HepG2 (cell line): ENCODE results near the gene THADA. TPM values are rescaled to one million over a fixed set of nuclear protein-coding genes. Genes with fewer than 3 reads are reported as not detected.

Experiments used
- ATF3 ChIP-seq: sonication (generic); formaldehyde crosslinking; IDR thresholded peaks from 2 replicates; pipeline ENCODE4 v1.4.0; 2020; ENCODE audit warnings: missing genetic modification reagents
- ERF ChIP-seq: IDR thresholded peaks from 2 replicates; pipeline ENCODE4 v1.6.1; 2018; ENCODE audit warnings: missing biosample characterization, missing genetic modification reagents
- FOXK1 ChIP-seq: sonication (generic); formaldehyde crosslinking; IDR thresholded peaks from 2 replicates; pipeline ENCODE4 v1.4.0; 2020; ENCODE audit warnings: low read depth, missing genetic modification reagents, borderline replicate concordance
- GABPA ChIP-seq, 2 experiments: IDR thresholded peaks; 2 replicates each; pipeline ENCODE4 v1.6.1; 2011 to 2016; ENCODE audit warnings: low read depth in 2 of 2, low read length in 1 of 2, missing biosample characterization in 1 of 2, missing genetic modification characterization in 1 of 2
- HNF4A ChIP-seq: sonication (generic); formaldehyde crosslinking; IDR thresholded peaks from 2 replicates; pipeline ENCODE4 v1.4.0; 2020; ENCODE audit warnings: missing genetic modification reagents
- KLF11 ChIP-seq: IDR thresholded peaks from 2 replicates; pipeline ENCODE4 v1.6.1; 2016; ENCODE audit warnings: missing compliant biosample characterization
- LCORL ChIP-seq, 2 experiments: fragments of 450-650 bp in 1 of 2; sonication (generic) in 1 of 2; formaldehyde crosslinking in 1 of 2; IDR thresholded peaks; 2 replicates each; pipeline versions ENCODE4 v1.5.0 to v1.6.1; 2017 to 2020; ENCODE audit warnings: antibody characterized with exemption in 1 of 2, missing genetic modification reagents in 1 of 2
- NFYC ChIP-seq: IDR thresholded peaks from 2 replicates; pipeline ENCODE4 v1.6.1; 2016; ENCODE audit warnings: missing genetic modification reagents, missing compliant biosample characterization
- NONO ChIP-seq, 2 experiments: fragments of 450-650 bp in 1 of 2; sonication (generic) in 1 of 2; formaldehyde crosslinking in 1 of 2; IDR thresholded peaks in 1 of 2; conservative IDR thresholded peaks in 1 of 2; 2 replicates each; pipeline versions ENCODE4 v1.6.1 to v1.8.0; 2017 to 2022; ENCODE audit warnings: mild to moderate bottlenecking in 1 of 2, missing genetic modification reagents in 1 of 2, moderate library complexity in 1 of 2
- PPARG ChIP-seq: conservative IDR thresholded peaks from 2 replicates; pipeline ENCODE4 v1.6.1; 2016; ENCODE audit warnings: missing biosample characterization, missing genetic modification reagents
- RFXAP ChIP-seq: sonication (generic); formaldehyde crosslinking; IDR thresholded peaks from 2 replicates; pipeline ENCODE4 v1.4.0; 2020; ENCODE audit warnings: missing genetic modification reagents, borderline replicate concordance
- TARDBP ChIP-seq: sonication (generic); formaldehyde crosslinking; IDR thresholded peaks from 2 replicates; pipeline ENCODE4 v1.8.0; 2022; ENCODE audit warnings: mild to moderate bottlenecking, missing genetic modification reagents
- TBL1XR1 ChIP-seq: fragments of 150-350 bp; IDR thresholded peaks from 2 replicates; pipeline ENCODE4 v1.6.1; 2014; ENCODE audit warnings: borderline replicate concordance, low read length; ENCODE audit not compliant: partially characterized antibody
- ZBTB20 ChIP-seq: sonication (generic); formaldehyde crosslinking; IDR thresholded peaks from 2 replicates; pipeline ENCODE4 v1.8.1; 2023; ENCODE audit warnings: missing genetic modification reagents, low read depth, mild to moderate bottlenecking, borderline replicate concordance
- ZBTB49 ChIP-seq: sonication (generic); formaldehyde crosslinking; IDR thresholded peaks from 2 replicates; pipeline ENCODE4 v1.4.0; 2020; ENCODE audit warnings: missing genetic modification reagents, borderline replicate concordance
- ZNF34 ChIP-seq: sonication (generic); formaldehyde crosslinking; IDR thresholded peaks from 2 replicates; pipeline ENCODE4 v1.4.0; 2020; ENCODE audit warnings: mild to moderate bottlenecking, missing genetic modification reagents, borderline replicate concordance
- ZNF431 ChIP-seq: sonication (generic); formaldehyde crosslinking; IDR thresholded peaks from 2 replicates; pipeline ENCODE4 v1.9.0; 2022; ENCODE audit warnings: missing genetic modification reagents, low read depth, mild to moderate bottlenecking, borderline replicate concordance
- ZNF609 ChIP-seq: sonication (generic); formaldehyde crosslinking; IDR thresholded peaks from 2 replicates; pipeline ENCODE4 v1.4.0; 2020; ENCODE audit warnings: mild to moderate bottlenecking, missing genetic modification reagents, borderline replicate concordance
- polyA plus RNA-seq, 8 experiments: library from polyadenylated mRNA; depleted of rRNA in 3 of 8; stranded (reverse) in 7 of 8; unstranded in 1 of 8; fragments of >200 nt; fragmentation: Illumina TruSeq in 4 of 8; extraction: Trizol in 4 of 8; gene quantifications; 2 replicates each; pipeline versions ENCODE4 v1.2.1 to v1.2.3, GENCODE V29; 2011 to 2016; ENCODE audit warnings: low read depth in 4 of 8, missing spikeins in 1 of 8, mixed read lengths in 1 of 8; ENCODE audit not compliant: insufficient read depth in 1 of 8
- total RNA-seq, 5 experiments: library from RNA; depleted of rRNA; stranded (reverse); fragments of >200 nt; fragmentation: Illumina TruSeq; extraction: Trizol; gene quantifications; 2 replicates each; pipeline ENCODE4 v1.2.3, GENCODE V29; 2016; ENCODE audit warnings: low read depth in 1 of 5

Gene THADA
- total and polyA plus RNA-seq, 2 of the 13 experiments (the other 11 are each of a cell fraction or from before 2014, with no cell fraction given): 12.7 to 21.7 TPM

DNA sequence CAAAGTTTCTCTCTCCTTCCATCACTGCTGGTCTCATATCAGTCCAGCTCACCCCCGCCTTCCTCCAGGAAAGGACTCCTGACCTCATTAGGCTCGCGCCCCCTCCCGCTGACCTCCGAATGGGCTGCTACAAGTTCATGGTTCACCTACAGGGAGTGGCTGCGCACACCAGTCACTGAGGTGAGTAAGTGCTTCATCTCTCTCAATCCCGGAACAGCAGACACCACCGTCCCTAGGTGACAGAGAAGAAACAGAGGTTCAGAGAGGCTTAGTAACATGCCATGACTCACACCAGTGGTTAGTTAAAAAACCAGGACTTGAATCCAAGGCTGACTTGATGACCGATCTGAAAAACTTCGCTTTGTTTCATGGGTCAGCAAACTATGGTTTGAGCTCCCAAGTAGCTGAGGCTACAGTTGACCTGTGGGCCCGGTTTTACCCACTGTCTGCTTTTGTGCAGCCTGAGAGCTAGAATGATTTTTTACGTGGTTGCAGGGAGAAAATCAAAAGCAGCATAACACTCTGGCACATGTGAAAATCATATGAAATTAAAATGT lies 411.4 kb downstream of the THADA start (continued):
- TF ChIP-seq GABPA (IDR thresholded peaks at IDR 0.05; ENCODE audit: low read depth, low read length) (no peak), GABPA (CRISPR knock-in tag; IDR thresholded peaks at IDR 0.05; ENCODE audit: low read depth) (peak; percentile 54; the same call in 1 of the 2 replicates), TARDBP (CRISPR knock-in tag) (peak; percentile 90), HNF4A (CRISPR knock-in tag) (peak; percentile 97), LCORL (IDR thresholded peaks at IDR 0.05) (no peak), LCORL (CRISPR knock-in tag; IDR thresholded peaks at IDR 0.05) (peak; percentile 98), ZNF609 (peak; percentile 82), ZNF34 (CRISPR knock-in tag) (no peak), NONO (IDR thresholded peaks at IDR 0.05) (no peak), NONO (CRISPR knock-in tag; conservative IDR thresholded peaks at IDR 0.05) (peak; percentile 96), ZNF431 (peak; percentile 19; the same call in 1 of the 2 replicates), ZBTB20 (CRISPR knock-in tag) (peak; percentile 71; the same call in 1 of the 2 replicates), FOXK1 (CRISPR knock-in tag) (peak; percentile 81; the same call in 1 of the 2 replicates), KLF11 (0 out of 2 replicates have a peak, but pooled peaks have one; percentile 79), ZBTB49 (CRISPR knock-in tag) (0 out of 2 replicates have a peak, but pooled peaks have one; percentile 55), ATF3 (CRISPR knock-in tag) (peak; percentile 83), NFYC (CRISPR knock-in tag) (0 out of 2 replicates have a peak, but pooled peaks have one; percentile 16), PPARG (CRISPR knock-in tag) (peak; percentile 92), ERF (CRISPR knock-in tag) (peak; percentile 95), TBL1XR1 (peak; percentile 97), RFXAP (CRISPR knock-in tag) (0 out of 2 replicates have a peak, but pooled peaks have one; percentile 41)
